Measurements from ENCODE around the gene MGLL.

MGLL gene

GRCh38 chr3:127760791-127761440 is 61.4 kb downstream of the MGLL start:
- H3K9ac ChIP-seq (ENCODE audit: low read depth, low read length), result no peak overlapping the region
- no peak for ATAC-seq (ENCODE audit: insufficient read depth, low read depth)
- no peak overlapping the region for H2AFZ ChIP-seq (ENCODE audit: low read depth, low read length)
- no peak overlapping the region for H3K4me3 ChIP-seq (ENCODE audit: low read depth in 1 of 2, low read length in 2 of 2)
- no peaks in the 10 kb centered on the region for H4K20me1 ChIP-seq (ENCODE audit: insufficient read depth, low read length)
- TF ChIP-seq CTCF (IDR thresholded peaks at IDR 0.05; ENCODE audit: borderline replicate concordance, extremely low read depth, low read length, poor library complexity, severe bottlenecking) (no peak), EZH2 (IDR thresholded peaks at IDR 0.05; ENCODE audit: borderline replicate concordance, low read depth, low read length, severe bottlenecking) (no peak)
- H3K9me3 ChIP-seq (ENCODE audit: insufficient read depth, low read length, severe bottlenecking), result no peaks in the 10 kb centered on the region
- no peak overlapping the region for H3K27ac ChIP-seq (ENCODE audit: low read length)
- H3K4me2 ChIP-seq (ENCODE audit: insufficient read depth, low read length), result no peak overlapping the region
- no peaks in the 10 kb centered on the region for H3K36me3 ChIP-seq (ENCODE audit: insufficient read depth, low read length)
- H3K27me3 ChIP-seq (ENCODE audit: insufficient read depth, low read length, poor library complexity), result peaks cover 7% of the 10 kb centered on the region
- no peaks in the 10 kb centered on the region for H3K4me1 ChIP-seq (ENCODE audit: insufficient read depth, low read length)
- DNase-seq, result no peak
- no peaks in the 10 kb centered on the region for H3K79me2 ChIP-seq (ENCODE audit: insufficient read depth, low read length)

GRCh38 chr3:127760361-127760760 is 62.0 kb downstream of the MGLL start:
- DNase-seq (no peak), ATAC-seq (ENCODE audit: insufficient read depth, low read depth) (no peak)
- Histone ChIP-seq H3K79me2 (ENCODE audit: insufficient read depth, low read length) (no peaks in the 10 kb centered on the region), H3K9me3 (ENCODE audit: insufficient read depth, low read length, severe bottlenecking) (no peaks in the 10 kb centered on the region), H3K4me1 (ENCODE audit: insufficient read depth, low read length) (no peaks in the 10 kb centered on the region), H3K27me3 (ENCODE audit: insufficient read depth, low read length, poor library complexity) (peaks cover 7% of the 10 kb centered on the region), H4K20me1 (ENCODE audit: insufficient read depth, low read length) (no peaks in the 10 kb centered on the region), H3K4me3 (ENCODE audit: low read depth in 1 of 2, low read length in 2 of 2) (no peak overlapping the region), H2AFZ (ENCODE audit: low read depth, low read length) (no peak overlapping the region), H3K9ac (ENCODE audit: low read depth, low read length) (no peak overlapping the region), H3K27ac (ENCODE audit: low read length) (no peak overlapping the region), H3K36me3 (ENCODE audit: insufficient read depth, low read length) (no peaks in the 10 kb centered on the region), H3K4me2 (ENCODE audit: insufficient read depth, low read length) (no peak overlapping the region)
- TF ChIP-seq EZH2 (IDR thresholded peaks at IDR 0.05; ENCODE audit: borderline replicate concordance, low read depth, low read length, severe bottlenecking), result no peak
- TF ChIP-seq CTCF (IDR thresholded peaks at IDR 0.05; ENCODE audit: borderline replicate concordance, extremely low read depth, low read length, poor library complexity, severe bottlenecking), result no peak

- Histone ChIP-seq H3K27ac (ENCODE audit: low read length) (no peak overlapping the region), H4K20me1 (ENCODE audit: insufficient read depth, low read length) (no peaks in the 10 kb centered on the region), H3K4me3 (ENCODE audit: low read depth in 1 of 2, low read length in 2 of 2) (no peak overlapping the region), H3K27me3 (ENCODE audit: insufficient read depth, low read length, poor library complexity) (peaks cover 7% of the 10 kb centered on the region), H3K79me2 (ENCODE audit: insufficient read depth, low read length) (no peaks in the 10 kb centered on the region), H3K36me3 (ENCODE audit: insufficient read depth, low read length) (no peaks in the 10 kb centered on the region), H2AFZ (ENCODE audit: low read depth, low read length) (no peak overlapping the region), H3K4me1 (ENCODE audit: insufficient read depth, low read length) (no peaks in the 10 kb centered on the region), H3K9ac (ENCODE audit: low read depth, low read length) (no peak overlapping the region), H3K9me3 (ENCODE audit: insufficient read depth, low read length, severe bottlenecking) (no peaks in the 10 kb centered on the region), H3K4me2 (ENCODE audit: insufficient read depth, low read length) (no peak overlapping the region)
- ATAC-seq (ENCODE audit: insufficient read depth, low read depth) (no peak), DNase-seq (no peak)
- no peak for TF ChIP-seq CTCF (IDR thresholded peaks at IDR 0.05; ENCODE audit: borderline replicate concordance, extremely low read depth, low read length, poor library complexity, severe bottlenecking)
- TF ChIP-seq EZH2 (IDR thresholded peaks at IDR 0.05; ENCODE audit: borderline replicate concordance, low read depth, low read length, severe bottlenecking), result no peak
Observed at GRCh38 chr3:127759826-127760225, 62.5 kb downstream of the MGLL start.
